Fibroblast of pulmonary artery (primary cell): Measurements from ENCODE around the gene DPEP2NB.
"Not testable (repeated sequence)": the region's sequence is repeated elsewhere in the genome, so short reads cannot be mapped to it uniquely, and the experiment has no call there.

Source experiments
- DNase-seq: peaks from one replicate; pipeline ENCODE4 v3.0.0-alpha.2; 2010; ENCODE audit warnings: low read depth
- H3K4me3 ChIP-seq: replicated peaks from 2 replicates; pipeline ENCODE4 v1.5.1; 2011; ENCODE audit warnings: low read depth, mild to moderate bottlenecking, control low read depth, low read length, moderate library complexity
- TF ChIP-seq, protein P1 (sequence below): IDR thresholded peaks from 2 replicates; pipeline ENCODE4 v1.5.1; 2011; ENCODE audit warnings: mild to moderate bottlenecking, control low read depth, low read length, inconsistent platforms; ENCODE audit errors: missing control alignments

DPEP2NB gene

DNA sequence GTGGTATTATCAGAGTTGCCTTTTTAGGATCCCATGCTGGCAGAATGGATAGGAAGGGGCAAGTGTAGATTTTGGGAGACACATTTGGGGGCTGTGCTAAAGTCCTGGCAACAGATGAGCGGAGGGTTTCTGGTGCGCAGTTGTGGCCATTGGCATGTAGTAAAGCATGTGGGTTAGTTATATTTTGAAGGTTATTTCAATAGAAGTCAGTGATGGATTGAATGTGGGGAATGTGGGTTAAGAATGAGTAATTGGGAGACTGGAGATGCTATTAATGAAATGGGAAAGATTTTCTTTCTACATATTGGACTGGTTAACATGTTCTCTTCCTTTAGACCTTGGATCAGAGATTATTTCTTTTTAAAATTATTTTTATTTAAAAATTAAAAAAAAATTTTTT lies 17.4 kb upstream of the DPEP2NB start:
- TF ChIP-seq, protein P1, sequence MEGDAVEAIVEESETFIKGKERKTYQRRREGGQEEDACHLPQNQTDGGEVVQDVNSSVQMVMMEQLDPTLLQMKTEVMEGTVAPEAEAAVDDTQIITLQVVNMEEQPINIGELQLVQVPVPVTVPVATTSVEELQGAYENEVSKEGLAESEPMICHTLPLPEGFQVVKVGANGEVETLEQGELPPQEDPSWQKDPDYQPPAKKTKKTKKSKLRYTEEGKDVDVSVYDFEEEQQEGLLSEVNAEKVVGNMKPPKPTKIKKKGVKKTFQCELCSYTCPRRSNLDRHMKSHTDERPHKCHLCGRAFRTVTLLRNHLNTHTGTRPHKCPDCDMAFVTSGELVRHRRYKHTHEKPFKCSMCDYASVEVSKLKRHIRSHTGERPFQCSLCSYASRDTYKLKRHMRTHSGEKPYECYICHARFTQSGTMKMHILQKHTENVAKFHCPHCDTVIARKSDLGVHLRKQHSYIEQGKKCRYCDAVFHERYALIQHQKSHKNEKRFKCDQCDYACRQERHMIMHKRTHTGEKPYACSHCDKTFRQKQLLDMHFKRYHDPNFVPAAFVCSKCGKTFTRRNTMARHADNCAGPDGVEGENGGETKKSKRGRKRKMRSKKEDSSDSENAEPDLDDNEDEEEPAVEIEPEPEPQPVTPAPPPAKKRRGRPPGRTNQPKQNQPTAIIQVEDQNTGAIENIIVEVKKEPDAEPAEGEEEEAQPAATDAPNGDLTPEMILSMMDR = no peak
- no peak overlapping the region for H3K4me3 ChIP-seq
- no peak for DNase-seq

DNA sequence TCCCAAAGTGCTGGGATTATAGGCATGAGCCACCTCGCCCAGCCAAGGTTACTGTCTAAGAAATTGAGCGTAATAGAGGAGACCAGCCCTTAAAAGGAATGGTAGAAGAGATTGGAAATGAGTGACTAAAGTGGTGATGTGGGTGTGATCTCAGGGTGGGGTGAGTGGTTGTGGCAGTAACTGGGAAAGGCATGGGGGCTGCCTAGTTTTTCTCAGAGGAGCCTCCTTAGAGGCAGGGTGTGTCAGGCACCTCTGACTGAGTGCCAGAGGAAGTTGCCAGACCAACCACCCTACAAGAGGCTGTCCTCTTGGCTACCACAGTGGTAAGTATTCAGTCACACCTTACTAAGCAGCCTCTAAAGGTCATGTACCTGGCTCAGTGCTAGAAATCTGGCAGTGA lies 16.2 kb upstream of the DPEP2NB start:
- H3K4me3 ChIP-seq = no peak overlapping the region
- DNase-seq = no peak
- TF ChIP-seq, protein P1 = no peak

DNA sequence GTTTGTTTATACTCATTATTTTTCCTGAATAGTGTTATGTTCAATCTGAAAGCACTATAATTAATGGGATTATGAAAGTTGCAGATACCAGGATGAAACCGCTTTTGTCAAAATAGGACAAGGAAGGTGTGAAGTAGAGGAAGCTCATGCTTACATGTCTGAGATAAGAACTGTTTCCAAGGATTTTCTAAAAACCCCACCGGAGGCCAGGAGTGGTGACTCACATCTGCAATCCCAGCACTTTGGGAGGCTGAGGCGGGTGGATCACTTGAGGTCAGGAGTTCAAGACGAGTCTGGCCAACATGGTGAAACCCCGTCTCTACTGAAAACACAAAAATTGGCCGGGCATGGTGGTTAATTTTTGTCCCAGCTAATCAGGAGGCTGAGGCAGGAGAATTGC lies 14.4 kb upstream of the DPEP2NB start:
- H3K4me3 ChIP-seq = not testable (repeated sequence)
- DNase-seq = peak; percentile 53

DNA sequence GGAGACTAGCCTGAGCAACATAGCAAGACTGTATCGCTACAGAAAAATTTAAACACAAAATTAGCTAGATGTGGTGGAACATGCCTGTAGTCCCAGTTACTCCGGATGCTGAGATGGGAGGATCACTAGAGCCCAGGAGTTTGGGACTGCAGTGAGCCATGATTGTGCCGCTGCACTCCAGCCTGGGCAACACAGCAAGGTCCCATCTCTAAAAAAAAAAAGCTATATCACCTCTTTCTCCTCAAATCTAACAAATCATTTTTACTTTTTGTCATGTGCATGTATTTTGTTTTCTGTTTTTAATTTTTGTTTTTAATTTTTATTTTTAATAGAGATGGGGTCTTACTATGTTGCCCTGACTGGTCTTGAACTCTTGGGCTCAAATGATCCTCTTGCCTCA lies 13.3 kb upstream of the DPEP2NB start:
- no peak for DNase-seq
- TF ChIP-seq, protein P1 = no peak
- H3K4me3 ChIP-seq = no peak overlapping the region

DNA sequence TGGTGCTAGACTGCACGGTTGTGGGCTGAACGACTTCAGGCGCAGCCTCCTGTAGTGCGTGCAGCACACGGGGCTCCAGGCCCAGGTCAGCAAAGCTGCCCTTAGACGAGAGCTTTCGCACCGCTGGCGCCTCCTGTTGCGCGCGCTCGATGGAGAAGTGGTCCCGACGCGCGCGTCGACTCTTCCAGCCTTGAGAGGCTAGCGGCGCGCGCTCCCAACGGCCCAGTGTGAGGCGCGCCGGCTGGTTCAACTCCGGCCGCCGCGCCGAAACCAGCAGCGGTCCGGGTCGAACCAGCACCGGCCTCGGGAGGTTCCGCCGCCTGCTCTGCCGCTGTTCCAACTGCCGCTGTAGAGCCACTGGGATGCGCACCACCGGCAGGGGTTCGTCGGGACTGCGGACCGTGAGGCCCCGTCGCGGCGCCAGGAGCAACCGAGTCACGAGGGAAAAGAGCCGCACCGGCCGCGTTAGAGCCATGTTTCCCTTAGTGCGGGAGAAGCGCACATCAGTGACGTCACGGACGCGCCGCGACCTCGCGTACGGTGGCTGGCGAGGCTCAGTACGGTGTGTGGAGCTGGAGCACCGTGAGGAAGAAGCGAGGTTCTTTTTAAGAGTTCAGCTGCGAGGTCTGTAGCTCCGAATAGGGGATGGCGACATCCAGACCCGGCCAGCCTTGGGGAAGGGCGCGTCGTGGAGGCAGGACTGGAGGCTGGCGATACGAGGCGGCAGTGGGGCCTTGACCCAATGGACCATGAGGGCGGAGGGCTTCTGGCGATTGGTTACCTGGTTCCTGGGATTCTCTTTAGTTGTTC lies 7.2 kb upstream of the DPEP2NB start, which contains the start of the genes DDX28 and DUS2:
Gene DDX28, minus strand, starts transcription at position 505 of the 810 bp plus-strand sequence. Its CDS starts 30 bp downstream, at position 475.
Gene DUS2, plus strand, starts transcription at position 557 of the 810 bp plus-strand sequence. CDS start 14,740 bp downstream, outside the sequence.
- TF ChIP-seq, protein P1 = no peak
- peak within 1 kb of the TSS; percentile 97 for H3K4me3 ChIP-seq

DNA sequence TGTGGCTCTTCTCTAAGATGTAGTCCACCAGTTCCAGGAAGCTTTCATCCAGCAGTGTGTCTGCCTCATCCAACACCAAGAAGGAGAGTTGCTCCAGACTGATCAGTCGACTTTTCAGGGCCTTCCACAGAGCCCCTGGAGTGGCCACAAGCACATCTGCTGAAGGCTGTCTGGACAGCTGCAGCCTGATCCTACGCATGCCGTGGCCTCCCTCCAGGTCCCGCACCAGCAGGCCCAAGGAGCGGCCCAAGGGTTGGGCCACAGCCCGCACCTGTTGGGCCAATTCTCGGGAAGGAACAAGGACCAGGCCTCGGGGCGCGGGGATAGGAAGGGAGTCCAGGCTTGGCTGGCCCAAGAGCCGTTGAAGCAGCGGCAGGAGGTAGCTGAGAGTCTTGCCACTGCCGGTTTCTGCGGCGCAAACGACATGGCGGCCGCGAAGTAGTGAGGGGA lies 6.6 kb upstream of the DPEP2NB start:
- no peak for DNase-seq
- peak overlapping the region; percentile 97 for H3K4me3 ChIP-seq
- TF ChIP-seq, protein P1 = no peak

More for the DNA sequence above, 7.2 kb upstream of the DPEP2NB start, which contains the start of the genes DDX28 and DUS2:
- peak; percentile 94 for DNase-seq

DNA sequence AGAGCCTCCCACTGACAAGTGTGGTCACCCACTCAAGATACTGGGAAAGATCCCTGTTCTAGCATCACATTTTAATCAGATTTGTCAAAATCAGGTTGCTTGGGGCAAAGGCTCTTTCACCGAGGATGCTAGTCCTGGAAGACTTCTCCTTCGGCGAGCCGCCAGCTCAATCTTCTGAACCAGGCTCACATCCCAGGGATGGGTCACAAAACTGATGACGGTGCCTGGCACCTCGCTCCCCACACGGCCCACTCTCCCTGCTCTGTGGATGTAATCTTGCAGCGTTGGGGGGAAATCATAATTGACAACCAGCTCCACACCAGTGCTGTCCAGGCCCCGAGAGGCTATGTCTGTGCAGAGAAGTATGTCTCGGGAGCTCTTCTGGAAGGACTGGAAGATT lies 5.8 kb upstream of the DPEP2NB start:
- TF ChIP-seq, protein P1 = no peak
- H3K4me3 ChIP-seq = no peak overlapping the region
- DNase-seq = no peak
